Testis (tissue), 2 donors: ENCODE measurements around the gene MSMP.

Experiments used
- CTCF ChIP-seq, 3 experiments: fragments of 450-650 bp in 2 of 3; fragments of 200-600 bp in 1 of 3; sonication (generic) in 1 of 3; IDR thresholded peaks; one replicate each; pipeline ENCODE4 v1.5.1; 2016 to 2019; ENCODE audit warnings: antibody characterized with exemption in 3 of 3, mild to moderate bottlenecking in 2 of 3, moderate library complexity in 1 of 3
- POLR2A ChIP-seq: fragments of 450-650 bp; IDR thresholded peaks from one replicate; pipeline ENCODE4 v1.6.1; 2017; ENCODE audit warnings: antibody characterized with exemption, mild to moderate bottlenecking, moderate library complexity

- TF ChIP-seq CTCF (IDR thresholded peaks at IDR 0.05) (no peak), POLR2A (no peak)
Observed at GRCh38 chr9:35783418-35783817, 29.3 kb upstream of the MSMP start.
